ENCODE measurements around the gene CX3CL1.
"Not testable (repeated sequence)": the region's sequence is repeated elsewhere in the genome, so short reads cannot be mapped to it uniquely, and the experiment has no call there.

Gene CX3CL1

DNA sequence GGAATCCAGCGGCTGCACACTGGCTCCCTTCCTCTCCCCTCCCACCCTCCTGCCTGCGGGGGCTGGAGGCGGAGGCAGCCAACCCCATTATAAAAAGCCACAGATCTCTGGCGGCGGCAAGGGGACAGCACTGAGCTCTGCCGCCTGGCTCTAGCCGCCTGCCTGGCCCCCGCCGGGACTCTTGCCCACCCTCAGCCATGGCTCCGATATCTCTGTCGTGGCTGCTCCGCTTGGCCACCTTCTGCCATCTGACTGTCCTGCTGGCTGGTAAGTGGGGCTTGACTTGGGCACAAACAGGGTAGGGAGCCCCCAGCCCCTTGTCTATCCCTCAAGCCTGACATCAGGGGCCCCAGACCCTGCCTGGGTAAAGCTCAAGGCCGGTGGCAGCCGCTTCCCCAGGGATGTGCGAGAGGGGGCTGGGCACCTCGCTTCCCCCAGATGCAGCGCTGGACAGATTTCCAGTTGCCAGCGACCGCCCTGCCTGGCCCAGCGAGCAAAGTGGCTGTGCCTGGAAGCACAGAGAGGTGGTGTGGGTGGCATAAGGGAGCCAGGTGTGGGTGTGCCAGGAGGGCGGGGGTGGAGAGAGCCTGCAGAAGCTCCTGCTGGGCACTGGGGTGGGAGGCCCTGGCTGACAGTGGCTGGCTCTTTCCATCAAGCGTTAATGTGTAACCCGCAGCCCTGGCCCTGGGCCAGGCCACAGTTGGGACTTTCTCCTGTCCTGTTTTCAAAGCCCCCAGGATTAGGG is at the start of gene CX3CL1:
Gene CX3CL1, plus strand, starts transcription at position 119 of the 745 bp plus-strand sequence. Its CDS starts 79 bp downstream, at position 198.
- no peak for DNase-seq (ENCODE audit: low spot score)

DNA sequence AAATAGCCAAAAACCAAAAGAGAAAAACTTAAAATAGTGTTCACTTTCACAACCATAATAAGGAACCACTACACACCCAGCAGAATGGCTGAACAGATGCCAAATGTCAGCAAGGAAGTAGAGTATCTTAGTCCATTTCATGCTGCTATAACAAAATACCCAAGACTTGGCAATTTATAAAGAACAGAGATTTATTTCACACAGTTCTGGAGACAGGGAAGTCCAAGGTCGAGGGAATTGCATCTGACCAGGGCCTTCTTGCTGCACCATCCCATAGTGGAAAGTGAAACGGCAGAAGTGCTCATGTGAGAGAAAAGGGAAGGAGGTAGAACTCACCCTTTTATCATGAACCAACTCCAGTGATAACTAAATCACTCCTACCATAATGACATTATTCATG is 47.5 kb upstream of the CX3CL1 start:
- no peak for DNase-seq (ENCODE audit: low spot score)

DNA sequence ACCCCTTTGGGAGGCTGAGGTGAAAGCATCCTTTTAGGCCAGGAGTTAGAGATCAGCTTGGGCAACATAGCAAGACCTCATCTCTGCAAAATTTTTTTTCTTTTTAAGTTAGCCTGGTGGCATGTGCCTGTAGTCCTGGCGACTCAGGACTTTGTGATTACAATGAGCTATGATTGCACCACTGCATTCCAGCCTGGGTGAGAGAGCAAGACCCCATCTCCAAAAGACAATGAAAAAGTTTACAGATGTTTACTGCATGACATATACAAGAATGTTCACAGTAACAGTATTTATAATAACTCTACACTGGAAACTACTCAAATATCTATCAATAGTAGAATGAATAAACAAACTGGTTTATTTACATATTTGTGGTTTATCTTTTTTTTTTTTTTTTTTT is 46.8 kb upstream of the CX3CL1 start:
- DNase-seq (ENCODE audit: low spot score), result no peak

DNA sequence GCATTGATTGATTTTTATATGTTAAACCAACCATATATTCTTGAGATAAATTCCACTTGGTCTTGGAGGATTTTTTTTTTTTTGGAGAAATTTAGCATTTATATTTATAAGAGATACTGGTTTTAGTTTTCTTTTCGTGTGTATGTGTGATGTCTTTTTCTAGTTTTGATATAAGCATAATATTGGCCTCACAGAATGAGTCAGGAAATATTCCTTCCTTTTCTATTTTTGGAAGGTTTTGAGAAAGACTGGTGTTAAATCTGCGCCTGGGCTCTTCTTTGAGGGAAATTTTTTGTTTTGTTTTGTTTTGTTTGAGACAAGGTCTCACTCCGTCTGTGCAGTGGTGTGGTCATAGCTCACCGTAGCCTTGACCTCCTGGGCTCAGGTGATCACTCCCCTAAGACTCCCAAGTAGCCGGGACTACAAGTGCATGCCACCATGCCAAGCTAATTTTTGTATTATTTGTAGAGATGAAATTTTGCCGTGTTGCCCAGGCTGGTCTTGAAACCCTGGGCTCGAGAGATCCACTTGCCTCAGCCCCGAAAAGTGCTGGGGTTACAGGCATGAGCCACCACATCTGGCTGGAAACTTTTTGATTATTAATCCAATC is 42.5 kb upstream of the CX3CL1 start:
- no peak for DNase-seq (ENCODE audit: low spot score)

DNA sequence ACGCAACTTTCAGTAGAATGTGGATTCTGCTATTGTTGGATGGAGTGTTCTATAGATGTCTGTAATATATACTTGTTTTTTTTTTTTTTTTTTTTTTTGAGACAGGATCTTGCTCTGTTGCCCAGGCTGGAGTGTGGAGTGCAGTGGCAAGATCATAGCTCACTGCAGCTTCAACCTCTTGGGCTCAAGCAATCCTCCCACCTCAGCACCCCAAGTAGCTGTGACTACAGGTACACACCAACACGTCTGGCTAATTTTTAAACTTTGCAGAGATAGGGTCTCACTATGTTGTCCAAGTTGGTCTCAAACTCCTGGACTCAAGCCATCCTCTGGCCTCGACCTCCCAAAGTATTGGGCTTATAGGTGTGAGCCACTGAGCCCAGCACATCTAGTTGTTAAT is 40.9 kb upstream of the CX3CL1 start:
- no peak for DNase-seq (ENCODE audit: low spot score)

DNA sequence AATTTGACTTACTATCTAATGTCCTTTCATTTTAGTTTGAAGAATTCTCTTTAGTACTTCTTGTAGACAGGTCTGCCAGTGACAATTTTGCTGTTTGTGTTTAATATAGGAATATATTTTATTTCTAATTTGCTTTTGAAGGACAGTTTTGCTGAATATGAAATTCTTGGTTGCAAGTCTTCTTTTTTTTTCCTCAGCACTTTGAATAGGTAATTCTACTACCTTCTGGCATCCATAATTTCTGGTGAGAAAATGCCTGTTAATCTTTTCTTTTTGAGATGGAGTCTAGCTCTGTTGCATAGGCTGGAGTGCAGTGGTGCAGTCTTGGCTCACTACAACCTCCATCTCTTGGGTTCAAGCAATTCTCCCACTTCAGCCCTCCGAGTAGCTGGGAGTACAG is 38.9 kb upstream of the CX3CL1 start:
- DNase-seq (ENCODE audit: low spot score), result no peak

DNA sequence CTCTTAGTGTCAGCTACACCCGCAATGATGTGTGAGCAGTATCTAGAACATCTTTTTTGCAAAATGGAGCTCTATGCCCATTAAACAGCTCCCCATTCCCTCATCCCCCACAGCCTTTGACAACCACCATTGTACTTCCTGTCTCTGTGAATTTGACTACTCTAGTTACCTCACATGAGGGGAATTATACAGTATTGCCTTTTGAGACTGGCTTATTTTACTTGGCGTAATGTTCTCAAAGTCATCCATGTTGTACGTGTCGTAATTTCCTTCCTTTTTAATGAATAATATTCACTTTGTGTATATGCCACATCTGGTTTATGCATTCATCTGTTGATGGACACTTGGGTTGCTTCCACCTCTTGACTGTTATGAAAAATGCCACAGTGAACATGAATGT is 36.9 kb upstream of the CX3CL1 start:
- no peak for DNase-seq (ENCODE audit: low spot score)

DNA sequence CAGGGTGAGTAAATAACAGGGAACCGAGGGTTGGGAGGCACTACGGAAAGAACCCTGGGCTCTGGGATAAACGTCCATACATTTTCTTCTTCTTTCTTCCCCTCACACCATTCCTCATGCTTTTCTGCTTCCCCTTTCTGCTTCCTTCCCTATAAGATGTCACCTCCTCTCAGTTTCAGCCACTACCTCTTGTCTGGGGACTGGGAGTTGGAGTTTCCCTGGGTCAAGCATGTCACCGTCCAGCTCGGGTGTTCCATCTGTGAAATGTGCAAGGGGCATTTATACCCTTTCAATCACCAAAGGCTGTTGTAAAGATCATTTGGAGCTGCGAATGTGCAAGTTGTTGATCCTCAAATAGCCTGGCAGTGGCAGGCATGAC is 31.2 kb upstream of the CX3CL1 start:
- DNase-seq (ENCODE audit: low spot score), result no peak

DNA sequence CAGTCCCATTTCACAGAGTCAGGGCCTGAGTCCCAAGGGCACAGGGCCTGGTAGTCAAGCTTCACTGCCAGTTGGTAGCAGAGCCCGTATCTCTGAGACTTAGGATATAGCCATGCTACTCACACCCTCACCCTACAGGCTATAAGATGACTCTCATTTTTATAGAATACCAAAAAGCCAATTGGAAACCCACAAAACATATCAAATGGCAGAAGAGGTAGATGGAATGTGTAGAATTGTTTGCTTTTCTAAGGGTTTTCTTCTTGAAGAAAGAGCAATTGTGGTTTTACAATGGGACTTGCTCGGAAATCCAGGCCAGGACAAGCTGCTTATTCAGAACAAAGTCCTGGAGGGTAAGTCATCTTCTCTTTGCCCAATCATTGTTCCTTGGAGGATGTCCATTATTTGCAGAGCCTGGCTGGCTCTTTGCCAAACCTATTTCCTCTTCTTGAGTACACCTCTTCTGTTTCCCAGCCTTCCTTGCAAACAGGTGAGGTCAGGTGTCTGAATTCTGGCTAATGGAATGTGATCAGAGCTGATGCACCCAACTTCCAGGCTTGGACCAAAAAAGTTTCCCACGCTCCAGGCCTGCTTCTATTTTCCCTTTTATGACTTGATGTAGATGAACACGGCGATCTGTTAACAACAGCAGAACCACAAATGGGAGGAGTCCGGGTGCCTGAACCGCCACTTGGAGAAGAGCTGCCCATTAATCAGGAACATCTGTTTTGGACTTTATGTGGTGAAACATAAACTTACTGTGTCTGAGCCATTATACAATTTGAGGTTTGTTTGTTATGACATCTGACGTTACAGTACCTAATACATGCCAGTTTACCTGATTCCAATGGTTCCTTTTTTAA is 30.6 kb upstream of the CX3CL1 start:
- no peak for DNase-seq (ENCODE audit: low spot score)

DNA sequence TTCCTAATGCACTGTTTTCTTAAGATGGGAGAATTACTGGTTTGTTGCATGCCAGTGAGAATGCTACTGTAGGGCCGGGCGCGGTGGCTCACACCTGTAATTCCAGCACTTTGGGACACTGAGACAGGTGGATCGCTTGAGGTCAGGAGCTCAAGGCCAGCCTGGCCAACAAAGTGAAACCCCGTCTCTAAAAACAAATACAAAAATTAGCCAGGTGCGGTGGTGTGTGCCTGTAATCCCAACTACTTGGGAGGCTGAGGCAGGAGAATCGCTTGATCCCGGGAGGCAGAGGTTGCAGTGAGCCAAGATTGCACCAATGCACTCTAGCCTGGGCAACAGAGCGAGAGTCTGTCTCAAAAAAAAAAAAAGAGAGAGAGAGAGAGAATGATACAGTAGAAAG is 29.7 kb upstream of the CX3CL1 start:
- DNase-seq (ENCODE audit: low spot score), result not testable (repeated sequence)

DNA sequence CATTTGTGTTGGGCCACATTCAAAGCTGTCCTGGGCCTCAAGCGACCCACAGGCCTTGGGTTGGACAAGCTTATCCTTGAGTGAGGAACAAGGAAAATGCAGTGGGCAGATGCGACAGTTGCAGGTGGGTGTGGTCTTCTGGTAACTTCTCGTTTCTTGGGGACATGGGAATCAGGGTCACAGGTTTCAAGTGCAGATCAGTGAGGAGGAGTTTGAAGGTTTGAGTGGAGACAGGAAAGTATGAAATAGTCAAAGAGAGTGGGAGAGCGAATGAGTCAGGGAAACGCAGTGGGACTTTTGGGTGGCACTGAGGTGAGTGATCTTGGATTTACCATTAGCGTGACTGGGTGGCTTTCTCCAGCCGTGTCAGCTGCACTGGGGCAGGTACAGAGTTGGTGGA is 29.1 kb upstream of the CX3CL1 start:
- no peak for DNase-seq (ENCODE audit: low spot score)

DNA sequence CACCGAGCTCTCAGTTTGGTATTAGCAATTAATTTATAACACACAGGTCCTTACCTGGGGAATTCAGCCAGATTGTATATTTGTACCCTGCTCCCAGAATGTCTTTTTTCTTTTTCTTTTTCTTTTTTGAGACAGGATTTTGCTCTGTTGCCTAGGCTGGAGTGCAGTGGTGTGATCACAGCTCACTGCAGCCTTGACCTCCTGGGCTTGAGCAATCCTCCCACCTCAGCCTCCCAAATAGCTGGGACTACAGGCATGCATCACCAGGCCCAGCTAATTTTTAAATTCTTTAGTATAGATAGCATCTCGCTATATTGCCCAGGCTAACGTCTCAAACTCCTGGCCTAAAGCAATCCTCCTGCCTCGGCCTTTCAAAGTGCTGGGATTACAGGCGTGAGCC is 28.2 kb upstream of the CX3CL1 start:
- not testable (repeated sequence) for DNase-seq (ENCODE audit: low spot score)

DNA sequence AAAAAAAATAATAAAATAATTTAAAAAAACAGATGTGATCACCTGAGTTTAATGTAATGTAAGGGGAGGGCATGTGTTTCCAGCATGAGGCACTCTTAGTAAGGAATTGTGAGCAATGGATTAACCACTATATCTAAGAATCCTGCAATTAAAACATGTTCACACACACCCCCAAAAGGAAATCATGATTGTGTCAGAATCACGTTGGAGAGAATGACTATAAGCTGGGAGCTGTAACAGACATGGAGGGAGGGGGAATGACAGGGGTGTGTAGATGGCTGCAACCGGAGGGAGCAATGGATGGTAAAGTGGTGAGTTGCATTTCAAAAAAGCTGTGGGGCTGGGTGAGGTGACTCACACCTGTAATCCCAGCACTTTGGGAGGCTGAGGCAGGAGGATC is 27.3 kb upstream of the CX3CL1 start:
- DNase-seq (ENCODE audit: low spot score), result no peak

DNA sequence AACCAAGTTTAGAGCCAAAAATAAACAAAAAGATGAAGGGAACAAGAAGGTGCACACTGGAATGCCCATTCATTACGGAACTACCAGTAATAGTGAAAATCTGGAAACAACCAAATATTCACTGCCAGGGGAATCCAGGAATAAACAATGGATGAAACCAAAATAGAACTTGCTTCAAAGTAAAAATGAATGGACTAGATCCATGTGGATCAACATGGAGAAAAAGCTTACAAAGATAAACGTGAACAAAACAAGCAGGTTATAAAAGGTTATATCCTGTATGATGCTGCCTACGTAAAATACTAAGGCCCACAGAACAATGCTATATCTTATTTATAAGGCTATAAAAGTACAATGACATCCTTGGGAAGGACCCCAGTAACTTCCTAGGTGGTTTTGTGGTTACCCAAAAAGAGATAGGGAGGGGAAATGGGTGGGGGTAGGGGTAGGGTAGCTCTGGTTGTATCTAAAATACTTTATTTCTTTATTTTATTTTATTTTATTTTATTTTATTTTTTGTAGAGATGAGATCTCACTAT is 26.6 kb upstream of the CX3CL1 start:
- no peak for DNase-seq (ENCODE audit: low spot score)

DNA sequence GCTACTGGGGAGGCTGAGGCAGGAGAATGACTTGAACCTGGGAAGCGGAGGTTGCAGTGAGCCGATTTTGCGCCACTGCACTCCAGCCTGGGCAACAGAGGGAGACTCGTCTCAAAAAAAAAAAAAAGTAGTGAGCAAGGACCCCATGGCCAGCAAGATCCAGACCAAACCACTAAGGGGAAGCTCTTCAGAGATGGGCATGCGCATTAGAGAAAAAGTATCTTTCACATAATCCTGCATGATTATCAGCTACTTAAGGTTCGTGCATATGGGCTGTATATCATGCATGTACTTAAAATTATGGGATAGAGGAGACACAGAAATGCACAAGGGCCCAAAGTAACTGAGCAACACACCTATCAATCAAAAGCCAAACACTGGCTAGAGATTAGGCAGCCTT is 24.4 kb upstream of the CX3CL1 start:
- no peak for DNase-seq (ENCODE audit: low spot score)

DNA sequence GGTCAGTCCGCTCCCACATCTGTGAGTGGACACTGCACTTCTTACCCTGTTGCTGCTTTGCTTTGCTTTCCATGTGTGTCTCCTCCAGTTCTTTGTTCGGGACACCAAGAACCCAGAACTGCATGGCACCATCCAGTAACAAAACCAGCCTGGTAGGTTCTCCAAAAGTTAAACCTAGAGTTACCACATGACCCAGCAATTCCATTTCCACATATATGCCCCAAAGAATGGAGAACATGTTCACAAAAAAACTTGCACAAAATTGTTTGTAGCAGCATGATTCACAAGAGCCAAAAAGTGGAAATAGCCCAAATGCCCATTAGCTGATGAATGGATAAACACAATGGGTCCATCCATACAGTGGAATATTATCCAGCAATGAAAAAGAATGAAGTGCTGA is 24.0 kb upstream of the CX3CL1 start:
- no peak for DNase-seq (ENCODE audit: low spot score)

DNA sequence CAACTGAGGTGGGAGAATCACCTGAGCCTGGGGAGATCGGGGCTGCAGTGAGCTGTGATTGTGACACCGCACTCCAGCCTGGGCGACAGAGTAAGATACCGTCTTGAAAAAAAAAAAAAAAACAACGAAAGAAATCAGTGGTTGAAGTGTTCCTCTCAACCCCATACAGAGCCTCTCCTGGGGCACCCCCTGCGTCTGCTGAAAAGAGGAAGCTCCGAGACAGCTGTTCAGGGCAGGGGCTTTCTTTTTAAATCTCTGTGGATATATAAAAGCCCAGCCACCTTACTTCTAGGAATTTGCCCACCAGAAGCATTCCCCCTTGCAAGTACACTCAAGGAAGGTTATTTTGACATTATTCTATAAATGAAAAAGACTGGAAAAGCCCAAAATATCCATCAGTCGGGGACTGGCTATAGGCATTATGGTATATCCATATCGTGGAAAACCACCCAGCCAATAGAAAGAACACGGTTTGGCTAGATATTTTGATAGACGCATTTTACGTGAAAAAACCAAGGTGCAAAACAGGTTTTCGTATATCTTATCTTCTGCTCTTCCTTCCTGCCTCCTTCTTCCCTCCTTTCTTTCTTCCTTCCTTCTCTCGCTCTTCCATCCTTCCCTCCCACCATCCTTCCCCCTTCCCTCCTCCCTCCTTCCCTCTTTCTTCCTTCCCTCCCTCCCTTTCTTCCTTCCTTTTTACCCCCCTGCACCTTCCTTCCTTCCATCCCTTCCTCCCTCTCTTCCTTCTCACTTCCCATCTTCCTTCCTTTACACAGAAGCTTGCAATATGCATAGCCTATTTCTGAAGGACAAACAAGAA is 22.9 kb upstream of the CX3CL1 start:
- DNase-seq (ENCODE audit: low spot score), result no peak

DNA sequence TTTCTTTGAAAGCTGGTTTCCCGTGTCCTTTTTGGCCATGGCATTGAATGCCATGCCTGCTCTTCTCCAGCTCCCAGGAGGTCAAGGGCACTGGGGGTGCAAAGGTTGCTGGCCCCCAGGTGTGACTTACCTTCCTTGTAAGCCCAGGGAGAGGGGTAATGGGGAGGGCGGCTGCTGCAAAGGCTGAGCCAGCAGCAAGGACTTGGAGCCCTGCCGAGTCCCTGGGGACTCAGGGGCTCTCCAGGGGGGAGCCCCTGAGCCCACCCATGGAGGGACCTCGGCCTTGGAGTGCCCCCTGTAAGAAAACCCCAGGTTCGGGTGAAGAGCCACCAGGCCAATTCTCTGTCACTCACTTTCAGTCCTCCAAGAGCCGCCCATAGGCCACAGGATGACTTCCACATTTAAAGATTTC is 19.6 kb upstream of the CX3CL1 start:
- DNase-seq (ENCODE audit: low spot score), result no peak

DNA sequence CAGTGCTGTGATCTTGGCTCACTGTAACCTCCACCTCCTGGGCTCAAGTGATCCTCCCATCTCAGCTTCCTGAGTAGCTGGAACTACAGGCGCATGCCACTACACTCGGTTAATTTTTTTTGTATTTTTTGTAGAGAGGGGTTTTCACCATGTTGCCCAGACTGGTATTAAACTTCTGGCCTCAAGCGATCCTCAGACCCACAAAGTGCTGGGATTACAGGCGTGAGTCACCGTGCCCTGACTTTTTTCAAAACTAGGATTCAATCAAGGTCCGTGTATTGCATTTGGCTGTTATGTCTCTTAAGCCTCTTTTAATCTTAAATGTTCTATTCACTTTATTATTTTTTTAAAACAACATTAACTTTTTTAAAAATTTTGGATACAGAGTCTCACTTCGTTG is 18.0 kb upstream of the CX3CL1 start:
- no peak for DNase-seq (ENCODE audit: low spot score)

DNA sequence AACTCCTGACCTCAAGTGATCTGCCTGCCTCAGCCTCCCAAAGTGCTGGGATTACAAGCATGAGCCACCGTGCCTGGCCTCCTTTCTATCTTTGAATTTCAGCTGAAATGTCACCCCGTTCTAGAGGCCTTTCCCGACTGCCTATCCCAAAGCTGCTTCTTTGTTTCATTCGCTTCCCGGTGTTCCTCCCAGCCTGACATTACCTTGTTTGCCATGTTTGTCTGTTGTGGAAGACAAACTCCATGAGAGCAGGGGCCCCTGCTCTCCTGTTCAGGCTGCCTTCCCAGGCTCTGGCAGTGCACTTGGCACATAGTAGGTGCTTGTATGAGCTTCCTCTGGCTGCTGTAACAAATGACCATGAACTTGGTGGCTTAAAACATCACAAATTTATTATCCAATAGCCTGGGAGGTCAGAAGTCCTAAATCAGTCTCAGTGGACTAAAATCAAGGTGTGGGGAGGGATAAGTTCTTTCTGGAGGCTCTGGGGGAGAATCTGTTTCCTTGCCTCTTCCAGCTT is 16.3 kb upstream of the CX3CL1 start:
- DNase-seq (ENCODE audit: low spot score), result no peak

DNA sequence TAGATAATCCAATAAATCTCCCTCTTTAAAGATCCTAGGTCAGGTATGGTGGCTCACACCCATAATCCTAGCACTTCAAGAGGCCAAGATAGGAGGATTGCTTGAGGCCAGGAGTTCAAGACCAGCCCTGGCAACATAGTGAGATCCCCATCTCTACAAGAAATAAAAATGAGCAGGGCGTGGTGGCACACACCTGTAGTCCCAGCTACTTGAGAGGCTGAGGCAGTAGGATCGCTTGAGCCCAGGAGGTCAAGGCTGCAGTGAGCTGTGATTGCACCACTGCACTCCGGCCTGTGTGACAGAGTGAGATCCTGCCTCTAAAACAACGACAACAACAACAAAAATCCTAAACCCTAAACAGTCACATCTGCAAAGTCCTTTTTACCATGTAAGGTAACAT is 15.7 kb upstream of the CX3CL1 start:
- DNase-seq (ENCODE audit: low spot score), result no peak

Data from hematopoietic multipotent progenitor cell treated with erythropoietin and hydrocortisone succinate and interleukin-3 and kit ligand, for 17 days (in vitro differentiated cells).